Stimulated activated naive CD8-positive, alpha-beta T cell treated with anti-CD3 and anti-CD28 coated beads, Interleukin-15, Interleukin-2, amounts not matched to agents 100 U/mL and 50 U/mL, for 24 hours (primary cell): ENCODE data around the gene FMN1.

Experiments
- ATAC-seq: fragments of 150-1000 bp; cut with Tn5 transposase; one replicate; pipeline ENCODE4 v1.10.0; 2021
- DNase-seq: peaks from one replicate; pipeline ENCODE4 v3.0.0; 2021

FMN1 gene

DNA sequence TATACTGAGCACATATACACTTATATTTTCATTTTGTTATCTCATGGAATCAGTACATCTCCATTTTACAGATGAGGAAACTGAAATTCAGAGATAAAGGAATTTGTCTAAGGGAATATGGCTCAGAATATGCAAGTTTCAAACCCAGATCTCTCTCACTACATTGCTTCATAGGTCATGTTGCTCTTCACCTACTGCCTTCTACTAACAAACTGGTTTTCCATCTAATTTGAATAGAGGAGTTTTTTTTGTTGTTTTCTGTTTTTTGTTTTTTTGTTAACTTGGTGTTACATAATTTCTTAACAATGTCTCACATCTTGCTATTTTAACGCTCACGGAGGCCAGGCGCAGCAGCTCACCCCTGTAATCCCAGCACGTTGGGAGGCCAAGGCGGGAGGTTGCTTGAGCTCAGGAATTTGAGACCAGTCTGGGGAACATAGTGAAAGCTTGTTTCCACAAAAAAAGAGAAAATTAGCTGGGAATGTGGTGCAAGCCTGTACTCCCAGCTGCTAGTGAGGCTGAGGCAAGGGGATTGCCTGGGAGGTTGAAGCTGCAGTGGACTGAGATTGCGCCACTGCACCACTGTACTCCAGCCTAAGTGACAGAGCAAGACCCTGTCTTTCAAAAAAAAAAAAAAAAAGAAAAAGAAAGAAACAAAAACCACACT, 37.0 kb downstream of the FMN1 start:
- ATAC-seq (no peak), DNase-seq (no peak)

- ATAC-seq = no peak
- no peak for DNase-seq
Measured at GRCh38 chr15:33155691-33156420, 38.7 kb downstream of the FMN1 start.

DNA sequence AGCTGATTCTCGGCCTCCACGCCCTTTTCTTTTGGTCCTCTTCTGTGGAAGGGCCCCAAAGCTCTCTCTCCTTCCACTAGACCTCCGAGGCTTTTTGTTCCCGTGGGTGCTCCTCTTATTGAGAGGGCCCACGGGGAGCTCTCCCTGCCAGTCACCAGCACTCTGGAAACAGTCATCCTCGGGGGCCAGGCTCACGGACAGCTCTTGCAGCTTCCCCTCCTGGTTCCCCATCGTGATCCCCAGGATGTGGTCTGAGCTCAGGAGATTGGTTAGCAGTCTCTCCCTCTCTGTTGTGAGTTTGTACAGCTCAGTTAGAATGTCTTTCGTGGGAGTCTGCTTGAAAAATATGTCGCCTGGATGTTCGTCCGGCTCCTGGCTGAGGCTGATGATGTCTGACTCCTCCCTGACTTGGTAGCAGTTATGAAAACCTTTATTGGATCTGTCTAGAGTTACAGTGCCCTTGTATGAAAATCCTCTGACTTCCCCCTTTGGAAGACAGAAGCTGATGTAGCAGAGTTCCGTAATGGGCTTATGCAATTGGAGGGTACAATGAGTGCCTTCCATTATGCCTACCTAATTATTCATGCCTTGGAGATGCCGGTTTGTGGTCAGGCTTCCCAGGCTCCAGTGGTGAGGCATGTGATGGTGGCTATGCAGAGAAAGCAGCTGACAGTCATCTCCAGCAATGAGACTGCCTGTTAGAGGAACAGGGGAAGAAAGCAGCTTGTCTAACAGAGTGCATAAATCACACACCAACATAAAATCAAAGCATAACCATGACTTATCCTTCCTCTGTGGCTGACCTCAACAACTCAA, 40.0 kb downstream of the FMN1 start:
- no peak for ATAC-seq

DNA sequence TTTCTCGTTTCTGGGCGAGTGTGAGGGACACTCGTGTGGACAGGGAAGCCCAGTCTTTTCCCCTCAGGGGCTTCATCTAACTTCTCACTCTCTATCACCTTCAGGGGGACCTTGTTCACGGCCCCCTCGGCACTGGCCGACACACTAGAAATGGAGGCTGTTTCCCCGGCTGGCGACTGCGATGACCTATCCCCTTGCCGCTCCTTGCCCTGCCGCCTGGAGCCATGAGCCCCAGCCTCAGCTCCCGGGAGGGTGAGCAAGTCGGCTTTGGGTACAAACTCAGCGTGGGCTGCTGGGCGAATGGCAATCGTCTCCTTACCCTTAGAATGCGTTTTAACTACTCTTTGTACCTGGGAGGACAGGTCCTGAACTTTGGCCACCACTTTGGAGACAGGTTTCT, 41.0 kb downstream of the FMN1 start:
- no peak for ATAC-seq
- no peak for DNase-seq

More for the DNA sequence above, 40.0 kb downstream of the FMN1 start:
- no peak for DNase-seq

DNA sequence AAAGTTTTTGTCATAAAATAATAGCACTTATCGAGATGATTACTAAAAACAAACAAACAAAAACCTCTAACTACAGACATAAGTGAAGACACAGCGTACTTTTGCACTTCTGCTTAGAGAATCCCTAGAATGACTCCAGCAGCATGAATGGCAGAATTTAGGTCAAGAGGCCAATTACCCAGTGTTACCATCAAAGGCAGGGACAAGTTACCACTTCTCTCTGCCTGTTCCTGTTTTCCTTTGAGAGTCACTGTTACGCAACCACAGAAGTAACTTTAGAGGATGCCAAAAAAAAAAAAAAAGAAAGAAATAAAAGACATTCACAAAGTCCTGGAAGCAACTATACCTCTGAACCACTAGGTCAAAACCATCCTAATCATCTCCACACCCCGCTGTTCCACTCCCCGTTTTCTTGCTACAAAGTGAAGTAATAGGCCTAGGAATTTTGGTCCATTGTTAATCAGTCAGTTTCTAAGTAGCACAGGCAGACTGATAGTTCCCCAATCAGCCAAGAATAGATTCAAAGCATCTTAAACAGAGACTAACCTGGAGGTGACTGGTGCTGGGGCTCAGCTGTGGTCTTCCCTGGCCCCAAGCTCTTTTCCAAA, 41.9 kb downstream of the FMN1 start:
- ATAC-seq = no peak
- DNase-seq = no peak

DNA sequence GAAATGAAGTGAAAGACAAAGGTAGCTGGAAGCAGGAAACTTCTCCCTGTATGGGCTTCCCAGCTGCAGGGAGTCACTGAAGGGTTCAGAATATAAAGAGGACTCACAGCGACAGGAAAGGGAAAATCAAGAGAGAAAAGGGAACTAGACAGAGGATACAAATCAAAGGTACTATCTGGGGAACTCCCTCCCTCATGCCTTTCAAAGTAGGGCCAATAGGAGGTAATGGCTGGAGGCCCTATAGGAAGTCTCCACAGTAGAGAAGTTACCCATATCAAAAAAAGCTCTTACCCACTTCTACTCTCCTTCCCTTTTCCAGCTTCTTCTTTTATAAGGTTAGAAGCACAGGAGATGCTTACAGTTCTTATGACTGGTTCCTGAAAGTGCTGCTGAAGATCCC, 43.5 kb downstream of the FMN1 start:
- DNase-seq (no peak), ATAC-seq (no peak)

GRCh38 chr15:33150431-33150941, 44.0 kb downstream of the FMN1 start:
- no peak for ATAC-seq
- DNase-seq = no peak

DNA sequence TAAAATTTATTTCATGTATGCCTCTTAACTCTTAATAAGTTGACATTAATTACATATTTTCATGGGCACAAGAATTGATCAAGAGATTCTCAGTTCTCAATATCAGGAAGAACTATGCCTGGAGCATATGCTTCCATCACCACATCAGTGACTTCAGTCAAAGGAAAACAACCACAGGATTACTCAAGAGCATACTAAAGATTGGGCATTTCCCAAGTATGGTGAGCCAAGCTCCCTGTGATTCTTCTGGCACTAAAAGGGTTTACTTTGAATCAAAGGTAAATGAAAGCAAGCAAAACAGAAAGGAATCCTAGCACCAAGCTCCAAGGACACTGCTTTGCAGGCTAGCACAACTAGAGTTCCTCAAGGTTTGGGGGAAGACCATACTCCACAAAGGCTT, 44.6 kb downstream of the FMN1 start:
- no peak for ATAC-seq
- DNase-seq = no peak

DNA sequence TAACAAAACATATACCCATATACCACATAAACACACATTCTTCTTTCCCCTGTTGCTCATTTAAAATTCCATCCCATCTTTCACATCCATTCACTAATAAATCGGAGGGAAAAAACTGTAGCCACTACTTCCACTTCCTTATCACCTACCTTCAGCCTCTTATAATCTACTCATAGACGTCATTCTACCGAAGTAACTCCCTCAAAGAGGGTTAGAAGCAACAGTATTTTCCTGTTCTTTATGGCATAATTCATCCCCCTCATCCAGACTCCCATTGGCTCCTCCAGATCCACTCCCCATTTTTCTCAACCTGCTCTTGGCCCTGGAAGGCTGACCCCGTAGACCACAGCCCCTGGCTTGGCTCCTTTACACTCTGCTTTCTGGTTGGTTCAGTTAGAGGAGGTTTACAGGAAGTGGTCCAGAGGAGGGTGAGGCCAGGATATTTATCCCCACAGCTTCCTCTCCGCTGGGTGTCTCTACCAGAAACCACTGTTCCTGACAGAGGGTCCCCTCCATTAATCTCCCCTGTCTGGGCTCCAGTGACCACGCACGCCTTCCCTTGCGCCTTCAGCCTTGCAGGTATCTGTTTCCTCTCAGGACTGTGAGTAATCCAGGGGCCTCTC, 46.3 kb downstream of the FMN1 start:
- peak; percentile 46 for ATAC-seq
- DNase-seq = peak; percentile 13

- no peak for DNase-seq
- ATAC-seq = no peak
Measured at GRCh38 chr15:33146051-33146450, 48.5 kb downstream of the FMN1 start.

DNA sequence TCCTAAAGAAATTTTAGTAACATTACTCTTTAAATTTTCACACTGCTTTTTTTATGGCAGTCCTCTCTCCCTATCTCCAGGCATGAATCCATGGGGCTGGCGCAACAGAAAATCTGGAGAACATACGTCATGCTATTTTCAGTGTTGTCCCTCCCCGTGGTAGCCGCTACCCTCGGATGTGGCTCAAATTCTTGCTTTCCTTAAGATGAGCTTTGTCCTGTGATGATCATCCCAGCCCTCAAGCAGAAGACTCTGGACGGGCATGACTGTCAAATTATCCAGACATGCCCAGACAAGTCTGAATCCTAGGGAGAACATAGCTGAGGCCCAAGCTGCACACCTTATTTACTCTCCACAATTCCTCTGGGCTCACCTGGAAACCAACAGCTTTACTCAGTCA, 49.1 kb downstream of the FMN1 start:
- DNase-seq (no peak), ATAC-seq (no peak)

DNA sequence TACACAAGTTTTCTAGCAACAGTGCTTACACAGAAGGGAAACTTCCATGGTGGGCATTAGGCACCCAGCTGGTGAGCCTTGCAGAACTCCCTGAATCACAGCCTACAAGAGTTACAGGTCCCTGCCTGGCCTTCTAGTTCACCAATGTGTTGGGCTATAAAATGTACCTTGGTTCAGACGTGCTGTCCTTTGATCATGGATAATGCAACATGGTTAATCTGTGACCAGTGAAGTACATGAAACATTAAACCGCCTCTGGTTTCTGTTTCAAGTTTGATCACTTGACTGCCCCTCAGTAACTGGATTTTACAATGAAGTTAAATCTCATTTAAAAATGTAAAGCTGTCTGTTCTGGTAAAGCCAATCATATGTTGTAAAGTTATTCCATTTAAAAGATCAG, 51.8 kb downstream of the FMN1 start:
- DNase-seq (no peak), ATAC-seq (no peak)

GRCh38 chr15:33138000-33138399, 56.5 kb downstream of the FMN1 start:
- ATAC-seq = no peak
- DNase-seq = no peak

- DNase-seq (no peak), ATAC-seq (no peak)
Measured at GRCh38 chr15:33137101-33137500, 57.4 kb downstream of the FMN1 start.

DNA sequence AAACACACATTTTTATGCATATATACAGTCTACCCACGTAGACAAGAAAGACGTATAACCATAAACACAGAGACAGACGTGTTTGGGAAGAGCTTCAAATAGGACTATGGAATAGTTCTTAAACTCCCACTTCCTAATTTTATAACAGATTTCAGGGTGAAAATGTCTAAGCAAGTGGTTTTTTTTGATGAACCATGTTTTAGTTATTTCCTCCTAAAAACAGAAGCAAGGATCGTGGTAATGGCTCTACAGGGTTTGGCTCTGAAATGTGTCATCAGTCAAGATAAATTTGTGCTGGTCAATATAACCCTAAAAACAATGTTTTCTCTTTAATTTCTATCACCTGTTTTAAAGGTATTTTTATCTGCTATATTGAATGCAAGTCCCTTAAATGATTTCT, 58.2 kb downstream of the FMN1 start:
- ATAC-seq (no peak), DNase-seq (no peak)

GRCh38 chr15:33135355-33135781, 59.1 kb downstream of the FMN1 start:
- no peak for DNase-seq

DNA sequence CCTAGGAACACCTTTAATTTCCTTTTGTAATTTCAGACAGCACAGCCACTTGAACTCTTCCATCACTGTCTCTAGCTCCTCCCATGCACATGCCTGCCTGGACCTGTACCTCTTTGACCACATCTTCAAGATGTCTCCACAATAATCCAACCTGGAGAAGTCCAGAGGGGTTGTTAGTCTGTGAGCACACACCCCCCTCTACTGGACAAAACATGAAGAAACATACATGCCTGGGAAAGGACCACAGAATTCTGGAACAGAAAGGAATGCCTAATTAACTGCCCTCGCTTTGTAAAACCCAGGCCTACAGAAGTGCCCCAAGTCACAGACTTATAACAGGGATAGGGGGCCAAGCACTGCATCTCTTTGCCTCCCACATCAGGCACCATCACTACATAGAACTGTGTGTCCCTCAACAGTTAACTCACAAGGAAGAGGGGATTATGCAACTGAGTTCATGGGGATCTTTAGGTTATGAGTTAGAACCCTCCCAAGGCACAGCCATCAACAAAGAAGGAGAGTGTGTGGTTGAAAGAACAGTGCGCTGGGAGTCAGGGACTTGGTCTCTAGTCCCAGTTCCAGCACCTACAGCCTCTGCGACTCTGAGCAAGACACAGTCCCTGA, 61.7 kb downstream of the FMN1 start:
- ATAC-seq (peak; percentile 36), DNase-seq (no peak)

More at GRCh38 chr15:33135355-33135781, 59.1 kb downstream of the FMN1 start:
- no peak for ATAC-seq

DNA sequence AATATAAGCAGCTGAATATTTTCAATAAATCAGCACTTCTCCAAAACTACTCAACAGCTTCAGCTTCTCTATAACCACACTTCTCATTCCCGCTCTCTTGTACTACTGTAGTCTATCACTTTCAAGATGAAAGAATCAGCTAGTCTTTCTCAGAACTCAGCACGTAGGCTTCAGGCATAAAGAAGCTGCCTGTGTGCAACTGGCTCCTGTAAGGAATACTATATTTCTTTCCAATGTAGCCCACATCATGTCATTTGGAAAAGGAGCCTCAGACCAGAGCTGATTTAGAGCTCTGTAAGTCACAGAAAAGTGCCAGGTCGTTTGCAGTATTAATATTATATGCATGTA, 62.3 kb downstream of the FMN1 start:
- DNase-seq = no peak
- ATAC-seq = no peak

DNA sequence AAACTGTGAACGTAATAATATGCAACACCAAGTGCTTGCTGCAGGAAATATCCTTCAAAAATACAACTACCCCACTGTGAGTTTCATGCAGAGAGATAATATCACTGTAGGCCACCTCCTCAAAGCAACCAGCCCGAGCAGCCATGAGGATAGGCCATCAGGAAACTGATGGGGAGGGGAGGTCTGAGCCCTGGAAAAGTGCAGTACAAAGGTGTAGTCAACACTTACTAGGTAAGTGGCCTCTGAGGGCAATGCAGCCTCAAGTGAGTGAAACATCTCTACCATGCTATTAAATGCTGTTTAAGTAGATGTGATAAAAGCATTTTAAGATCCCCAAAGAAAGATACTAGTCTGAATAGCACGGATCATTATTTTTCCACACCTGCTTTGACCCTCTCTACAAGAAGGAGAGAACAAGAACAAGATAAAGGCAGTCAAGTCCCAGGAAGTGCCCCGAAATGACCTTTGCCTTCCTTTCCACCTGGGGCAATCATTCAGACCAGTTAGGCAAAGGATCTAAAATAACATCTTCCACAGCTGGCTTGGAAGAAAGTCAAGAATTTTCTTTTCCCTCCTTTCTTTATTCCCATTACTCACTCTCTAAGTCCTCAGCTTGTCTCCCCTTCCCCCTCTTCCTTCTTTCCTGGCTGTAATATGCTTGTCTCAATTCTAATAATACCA, 62.8 kb downstream of the FMN1 start:
- DNase-seq (no peak), ATAC-seq (no peak)

DNA sequence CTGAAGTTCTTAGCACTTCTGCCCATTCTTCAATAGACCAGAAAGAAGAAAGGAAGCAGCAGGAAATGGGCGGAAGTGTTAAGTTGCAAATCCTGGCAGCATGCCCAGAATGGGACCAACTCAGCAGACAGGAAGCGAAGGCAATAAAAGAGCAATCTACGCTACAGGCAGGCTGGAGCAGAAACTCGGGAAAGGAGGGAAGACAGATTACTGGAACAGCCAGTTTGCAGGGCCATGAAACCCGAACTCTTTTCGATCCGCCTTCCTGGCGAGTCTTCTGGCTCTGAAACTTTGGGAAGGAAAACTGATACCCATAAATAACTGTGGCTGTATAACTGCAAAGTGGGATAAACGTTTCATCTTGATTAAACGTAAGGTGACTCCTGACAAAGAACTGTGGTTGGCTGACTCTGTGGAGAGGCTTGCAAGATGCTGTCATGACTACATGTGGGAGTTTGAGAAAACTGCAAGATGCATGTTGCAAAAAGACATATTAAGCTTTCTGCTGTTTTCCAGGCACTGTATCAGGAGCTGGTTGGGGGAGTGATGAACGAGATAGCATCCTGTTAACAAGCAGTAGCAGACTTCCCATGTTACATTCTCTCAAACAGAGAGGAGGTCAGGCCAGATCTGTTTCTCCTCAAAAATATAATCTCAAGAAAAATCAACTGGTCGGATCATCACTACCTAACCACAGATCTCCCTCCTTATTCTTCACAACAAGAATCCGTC, 67.8 kb downstream of the FMN1 start:
- DNase-seq = peak; percentile 66
- ATAC-seq = peak; percentile 43
